Testis (tissue), 2 donors: Measurements from ENCODE around the gene ENTPD3.

Source experiments
- POLR2A ChIP-seq: fragments of 450-650 bp; IDR thresholded peaks from one replicate; pipeline ENCODE4 v1.6.1; 2017; ENCODE audit warnings: antibody characterized with exemption, mild to moderate bottlenecking, moderate library complexity
- TF ChIP-seq, protein P1 (sequence below), 3 experiments: fragments of 450-650 bp in 2 of 3; fragments of 200-600 bp in 1 of 3; sonication (generic) in 1 of 3; IDR thresholded peaks; one replicate each; pipeline ENCODE4 v1.5.1; 2016 to 2019; ENCODE audit warnings: antibody characterized with exemption in 3 of 3, mild to moderate bottlenecking in 2 of 3, moderate library complexity in 1 of 3

DNA sequence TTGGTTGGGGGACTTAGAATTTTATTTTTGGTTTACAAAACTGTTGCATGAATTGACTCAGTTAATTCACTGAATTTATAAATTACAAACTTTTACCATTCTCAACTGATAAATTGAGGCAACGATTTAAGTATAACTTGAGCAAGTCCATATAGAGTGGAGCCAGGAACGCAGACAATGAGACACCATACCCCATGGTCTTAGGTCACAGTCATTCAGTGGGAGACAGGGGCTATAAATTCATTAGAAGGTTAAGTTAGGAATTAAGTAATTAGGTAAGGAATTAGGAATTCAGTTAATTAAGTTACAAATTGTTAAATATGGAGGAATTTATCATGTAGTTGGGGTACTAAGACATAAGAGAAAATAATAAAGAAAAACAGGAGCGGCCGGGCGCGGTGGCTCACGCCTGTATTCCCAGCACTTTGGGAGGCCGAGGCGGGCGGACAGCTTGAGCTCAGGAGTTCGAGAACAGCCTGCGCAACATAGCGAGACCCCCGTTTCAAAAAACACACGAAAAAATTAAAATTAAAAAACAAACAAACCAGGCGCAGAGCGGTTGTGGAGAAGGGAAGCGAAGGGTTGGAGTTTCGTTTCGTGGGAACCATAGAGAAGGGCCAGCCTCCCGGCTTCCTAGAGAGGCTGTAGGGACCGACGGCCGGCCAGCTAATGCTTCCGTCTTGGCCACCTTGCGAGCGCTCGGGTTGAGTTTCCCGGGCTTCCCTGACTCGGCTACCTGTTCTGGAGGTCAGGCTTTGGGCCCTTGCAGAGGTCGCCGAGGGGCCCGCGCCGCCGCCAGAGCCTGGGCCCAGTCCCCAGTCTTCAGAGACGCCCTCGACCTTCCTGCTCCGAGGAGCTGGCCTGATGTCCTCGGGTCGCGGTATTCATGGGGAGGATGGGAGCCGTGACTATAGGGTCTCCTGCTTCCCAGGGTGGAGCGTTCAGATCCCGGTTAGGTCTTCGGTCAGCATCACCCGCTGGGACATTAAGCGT lies 89.8 kb downstream of the ENTPD3 start, which contains the start of gene ZNF619:
- TF ChIP-seq, protein P1, sequence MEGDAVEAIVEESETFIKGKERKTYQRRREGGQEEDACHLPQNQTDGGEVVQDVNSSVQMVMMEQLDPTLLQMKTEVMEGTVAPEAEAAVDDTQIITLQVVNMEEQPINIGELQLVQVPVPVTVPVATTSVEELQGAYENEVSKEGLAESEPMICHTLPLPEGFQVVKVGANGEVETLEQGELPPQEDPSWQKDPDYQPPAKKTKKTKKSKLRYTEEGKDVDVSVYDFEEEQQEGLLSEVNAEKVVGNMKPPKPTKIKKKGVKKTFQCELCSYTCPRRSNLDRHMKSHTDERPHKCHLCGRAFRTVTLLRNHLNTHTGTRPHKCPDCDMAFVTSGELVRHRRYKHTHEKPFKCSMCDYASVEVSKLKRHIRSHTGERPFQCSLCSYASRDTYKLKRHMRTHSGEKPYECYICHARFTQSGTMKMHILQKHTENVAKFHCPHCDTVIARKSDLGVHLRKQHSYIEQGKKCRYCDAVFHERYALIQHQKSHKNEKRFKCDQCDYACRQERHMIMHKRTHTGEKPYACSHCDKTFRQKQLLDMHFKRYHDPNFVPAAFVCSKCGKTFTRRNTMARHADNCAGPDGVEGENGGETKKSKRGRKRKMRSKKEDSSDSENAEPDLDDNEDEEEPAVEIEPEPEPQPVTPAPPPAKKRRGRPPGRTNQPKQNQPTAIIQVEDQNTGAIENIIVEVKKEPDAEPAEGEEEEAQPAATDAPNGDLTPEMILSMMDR (IDR thresholded peaks at IDR 0.05) = no peak
- no peak for TF ChIP-seq POLR2A
